Stomach (tissue), 9 donors: Measurements from ENCODE around the gene CTSK. TPM values are rescaled to one million over a fixed set of nuclear protein-coding genes. Genes with fewer than 3 reads are reported as not detected.
"Not testable (repeated sequence)": the region's sequence is repeated elsewhere in the genome, so short reads cannot be mapped to it uniquely, and the experiment has no call there.

Source experiments
- DNase-seq, 2 donors: peaks; one replicate each; pipeline versions ENCODE4 v3.0.0 to v3.0.0-alpha.2; 2013 to 2019
- H3K27ac ChIP-seq, 5 donors: fragments of 200-600 bp in 4 of 5; sonication (generic) in 4 of 5; one replicate each; pipeline ENCODE4 v1.5.1; 2013 to 2019; ENCODE audit warnings: mild to moderate bottlenecking in 1 of 5, moderate library complexity in 1 of 5
- H3K27me3 ChIP-seq, 3 donors: fragments of 200-600 bp; sonication (generic); one replicate each; pipeline ENCODE4 v1.5.1; 2017 to 2019; ENCODE audit warnings: mixed run types in 1 of 3
- H3K36me3 ChIP-seq, 4 donors: fragments of 200-600 bp; sonication (generic); 1 replicate in 3 of 4; 2 replicates in 1 of 4; pipeline ENCODE4 v1.5.1; 2016 to 2019
- H3K4me1 ChIP-seq, 4 donors: fragments of 200-600 bp; sonication (generic); one replicate each; pipeline ENCODE4 v1.5.1; 2016 to 2019
- H3K4me3 ChIP-seq, 4 donors: fragments of 200-600 bp; sonication (generic) in 3 of 4; one replicate each; pipeline ENCODE4 v1.5.1; 2016 to 2019; ENCODE audit warnings: mild to moderate bottlenecking in 1 of 4
- H3K9me3 ChIP-seq, 4 donors: fragments of 200-600 bp; sonication (generic); one replicate each; pipeline ENCODE4 v1.5.1; 2016 to 2019
- CTCF ChIP-seq, 7 experiments: fragments of 450-650 bp in 4 of 7; fragments of 200-600 bp in 3 of 7; sonication (generic) in 3 of 7; IDR thresholded peaks; one replicate each; pipeline ENCODE4 v1.5.1; 2016 to 2019; ENCODE audit warnings: antibody characterized with exemption in 7 of 7, control low read depth in 2 of 7, mild to moderate bottlenecking in 1 of 7
- EP300 ChIP-seq: sonication (generic); formaldehyde crosslinking; IDR thresholded peaks from one replicate; pipeline ENCODE4 v1.6.1; 2017; ENCODE audit warnings: antibody characterized with exemption
- POLR2A ChIP-seq, 4 donors: fragments of 450-650 bp; IDR thresholded peaks; one replicate each; pipeline ENCODE4 v1.6.1; 2016; ENCODE audit warnings: antibody characterized with exemption in 4 of 4, control low read depth in 2 of 4, mild to moderate bottlenecking in 1 of 4, moderate library complexity in 1 of 4
- POLR2AphosphoS5 ChIP-seq, 3 donors: sonication (generic); formaldehyde crosslinking; IDR thresholded peaks; one replicate each; pipeline ENCODE4 v1.6.1; 2016; ENCODE audit warnings: antibody characterized with exemption in 3 of 3
- WGBS, 5 donors: extraction: QIAGEN DNeasy Blood & Tissue Kit in 3 of 5; methylation state at CpG; one replicate each; pipeline versions ENCODE4 v1.1.5 to v1.1.7; 2013 to 2018; 5-methylcytosine and 5-hydroxymethylcytosine counted together
- intact Hi-C: fragments of 100-400 bp; cut with DNase I; formaldehyde crosslinking; loops from one replicate; pipeline ENCODE4 v1.15.1; 2023; ENCODE audit warnings: low total_unique reads
- polyA plus RNA-seq, 3 donors: library from polyadenylated mRNA; stranded (reverse); fragments of 200-250 nt; gene quantifications; one replicate each; pipeline ENCODE4 v1.2.3, GENCODE V29; 2013
- total RNA-seq, 5 donors: library from RNA; depleted of rRNA; stranded (reverse); fragments of >200 nt; gene quantifications; one replicate each; pipeline versions ENCODE4 v1.1.0 to v1.2.3, GENCODE V29; 2014 to 2016
- donor health status: healthy with polysubstance abuse.
- donor health status: Bipolar disorder and iron deficiency.
- donor health status: healthy.

Gene CTSK
- total and polyA plus RNA-seq, 8 donors = 7.6 to 49.8 (median 13.7) TPM

GRCh38 chr1:150777544-150777943 is 30.5 kb downstream of the CTSK start:
- no peak overlapping the region for H3K4me3 ChIP-seq
- H3K27ac ChIP-seq = no peak overlapping the region
- no peak for DNase-seq
- 76 to 92% (median 85%) methylated on average over 2 of the region's 2 CpGs for WGBS, 5 donors
- intact Hi-C loops = no loop called here
- no peak for TF ChIP-seq CTCF (IDR thresholded peaks at IDR 0.05)
- no peak for TF ChIP-seq POLR2A (IDR thresholded peaks at IDR 0.05)
- TF ChIP-seq EP300 = no peak
- no peak for TF ChIP-seq POLR2AphosphoS5 (IDR thresholded peaks at IDR 0.05)
- no peaks in the 10 kb centered on the region for H3K27me3 ChIP-seq
- H3K36me3 ChIP-seq = no peaks in the 10 kb centered on the region
- no peaks in the 10 kb centered on the region for H3K4me1 ChIP-seq
- H3K9me3 ChIP-seq = no peaks in the 10 kb centered on the region

- H3K9me3 ChIP-seq, H3K4me1 ChIP-seq, intact Hi-C loops, H3K27ac ChIP-seq, H3K27me3 ChIP-seq, H3K36me3 ChIP-seq, H3K4me3 ChIP-seq, DNase-seq: not testable (repeated sequence)
- WGBS, 5 donors = 87 to 94% (median 92%) methylated on average over 13 of the region's 13 CpGs
Observed at GRCh38 chr1:150775931-150776505, 32.0 kb downstream of the CTSK start.

- no peaks in the 10 kb centered on the region for H3K9me3 ChIP-seq
- intact Hi-C loops = no loop called here
- no peak for DNase-seq
- H3K27ac ChIP-seq = no peak overlapping the region
- H3K4me3 ChIP-seq = no peak overlapping the region
- no peaks in the 10 kb centered on the region for H3K4me1 ChIP-seq
- no peaks in the 10 kb centered on the region for H3K27me3 ChIP-seq
- 85 to 93% (median 89%) methylated on average over 3 of the region's 3 CpGs for WGBS, 5 donors
- TF ChIP-seq EP300 (no peak), CTCF (IDR thresholded peaks at IDR 0.05) (no peak), POLR2AphosphoS5 (IDR thresholded peaks at IDR 0.05) (no peak), POLR2A (IDR thresholded peaks at IDR 0.05) (no peak)
- no peaks in the 10 kb centered on the region for H3K36me3 ChIP-seq
Observed at GRCh38 chr1:150775276-150775675, 32.8 kb downstream of the CTSK start.

GRCh38 chr1:150772326-150772725 is 35.7 kb downstream of the CTSK start:
- no peaks in the 10 kb centered on the region for H3K36me3 ChIP-seq
- H3K4me3 ChIP-seq = no peak overlapping the region
- no peaks in the 10 kb centered on the region for H3K9me3 ChIP-seq
- WGBS, 5 donors = 77 to 86% (median 79%) methylated on average over 4 of the region's 4 CpGs
- intact Hi-C loops = no loop called here
- TF ChIP-seq CTCF (IDR thresholded peaks at IDR 0.05) (no peak), EP300 (no peak), POLR2AphosphoS5 (IDR thresholded peaks at IDR 0.05) (no peak), POLR2A (IDR thresholded peaks at IDR 0.05) (no peak)
- no peaks in the 10 kb centered on the region for H3K4me1 ChIP-seq
- no peaks in the 10 kb centered on the region for H3K27me3 ChIP-seq
- no peak overlapping the region for H3K27ac ChIP-seq
- DNase-seq = no peak

GRCh38 chr1:150767704-150768103 is 40.4 kb downstream of the CTSK start:
- H3K36me3 ChIP-seq, DNase-seq, intact Hi-C loops, H3K4me3 ChIP-seq, H3K27me3 ChIP-seq, H3K27ac ChIP-seq, H3K9me3 ChIP-seq: not testable (repeated sequence)
- WGBS, 5 donors = 48 to 97% (median 83%) methylated on average over 1 of the region's 1 CpG
- H3K4me1 ChIP-seq = peaks cover 0 to 18% (median 13%) of the 10 kb centered on the region in 4 donors

GRCh38 chr1:150765977-150766301 is 42.1 kb downstream of the CTSK start:
- H3K4me3 ChIP-seq = peak overlapping the region in 3 of 4 donors; percentile 39 to 43 (median 40)

More at GRCh38 chr1:150765977-150766301, 42.1 kb downstream of the CTSK start:
- Histone ChIP-seq H3K27ac (peak overlapping the region; percentile 50 to 88 (median 69)), H3K4me1 (peaks cover 0 to 23% (median 13%) of the 10 kb centered on the region in 4 donors)
- H3K27me3 ChIP-seq, H3K36me3 ChIP-seq, H3K9me3 ChIP-seq, intact Hi-C loops, DNase-seq: not testable (repeated sequence)
- 73 to 96% (median 85%) methylated on average over 1 of the region's 1 CpG for WGBS, 5 donors
